ENCODE data around the gene TBC1D24. TPM values are rescaled to one million over a fixed set of nuclear protein-coding genes. Genes with fewer than 3 reads are reported as not detected.

Gene TBC1D24
- total RNA-seq, 1 donor from 2014 or later = 11.1 TPM

GRCh38 chr16:2505695-2506094, 30.8 kb downstream of the TBC1D24 start:
- no peaks in the 10 kb centered on the region for H3K9me3 ChIP-seq (replicated peaks)
- peaks cover 42% of the 10 kb centered on the region for H3K4me1 ChIP-seq
- no peaks in the 10 kb centered on the region for H3K27me3 ChIP-seq (ENCODE audit: low read depth)
- no peaks in the 10 kb centered on the region for H3K36me3 ChIP-seq
- peak overlapping the region; percentile 46 for H3K27ac ChIP-seq (replicated peaks)
- DNase-seq = no peak
- TF ChIP-seq CTCF (IDR thresholded peaks at IDR 0.05; ENCODE audit: borderline replicate concordance) = no peak
- intact Hi-C loops (cut with micrococcal nuclease) = no loop called here
- no peak overlapping the region for H3K4me3 ChIP-seq

- Histone ChIP-seq H3K9me3 (replicated peaks) (no peaks in the 10 kb centered on the region), H3K27me3 (ENCODE audit: low read depth) (no peaks in the 10 kb centered on the region), H3K27ac (replicated peaks) (peak overlapping the region; percentile 58), H3K36me3 (no peaks in the 10 kb centered on the region), H3K4me1 (peaks cover 37% of the 10 kb centered on the region), H3K4me3 (no peak overlapping the region)
- no peak for TF ChIP-seq CTCF (IDR thresholded peaks at IDR 0.05; ENCODE audit: borderline replicate concordance)
- peak; percentile 53 for DNase-seq
- intact Hi-C loops (cut with micrococcal nuclease) = no loop called here
Measured at GRCh38 chr16:2507052-2507659, 32.2 kb downstream of the TBC1D24 start.

GRCh38 chr16:2507665-2508064, 32.7 kb downstream of the TBC1D24 start:
- no peak overlapping the region for H3K4me3 ChIP-seq
- H3K9me3 ChIP-seq (replicated peaks) = no peaks in the 10 kb centered on the region
- no peaks in the 10 kb centered on the region for H3K27me3 ChIP-seq (ENCODE audit: low read depth)
- peak; percentile 57 for DNase-seq
- TF ChIP-seq CTCF (IDR thresholded peaks at IDR 0.05; ENCODE audit: borderline replicate concordance) = no peak
- no peaks in the 10 kb centered on the region for H3K36me3 ChIP-seq
- H3K4me1 ChIP-seq = peaks cover 33% of the 10 kb centered on the region
- intact Hi-C loops (cut with micrococcal nuclease) = no loop called here
- peak overlapping the region; percentile 58 for H3K27ac ChIP-seq (replicated peaks)

GRCh38 chr16:2508722-2509400, 33.9 kb downstream of the TBC1D24 start:
- Histone ChIP-seq H3K27me3 (ENCODE audit: low read depth) (no peaks in the 10 kb centered on the region), H3K4me1 (peaks cover 32% of the 10 kb centered on the region), H3K4me3 (no peak overlapping the region), H3K27ac (replicated peaks) (no peak overlapping the region), H3K9me3 (replicated peaks) (no peaks in the 10 kb centered on the region), H3K36me3 (no peaks in the 10 kb centered on the region)
- no peak for TF ChIP-seq CTCF (IDR thresholded peaks at IDR 0.05; ENCODE audit: borderline replicate concordance)
- intact Hi-C loops (cut with micrococcal nuclease) = no loop called here
- no peak for DNase-seq

- no peak for TF ChIP-seq CTCF (IDR thresholded peaks at IDR 0.05; ENCODE audit: borderline replicate concordance)
- no peaks in the 10 kb centered on the region for H3K27me3 ChIP-seq (ENCODE audit: low read depth)
- no peak overlapping the region for H3K27ac ChIP-seq (replicated peaks)
- H3K36me3 ChIP-seq = no peaks in the 10 kb centered on the region
- peaks cover 40% of the 10 kb centered on the region for H3K4me1 ChIP-seq
- H3K9me3 ChIP-seq (replicated peaks) = no peaks in the 10 kb centered on the region
- intact Hi-C loops (cut with micrococcal nuclease) = no loop called here
- no peak overlapping the region for H3K4me3 ChIP-seq
- DNase-seq = peak; percentile 68
Measured at GRCh38 chr16:2511128-2511800, 36.3 kb downstream of the TBC1D24 start.

Data from left ventricle myocardium inferior (tissue), 1 donor.